ENCODE data around the gene SPA17.

DNA sequence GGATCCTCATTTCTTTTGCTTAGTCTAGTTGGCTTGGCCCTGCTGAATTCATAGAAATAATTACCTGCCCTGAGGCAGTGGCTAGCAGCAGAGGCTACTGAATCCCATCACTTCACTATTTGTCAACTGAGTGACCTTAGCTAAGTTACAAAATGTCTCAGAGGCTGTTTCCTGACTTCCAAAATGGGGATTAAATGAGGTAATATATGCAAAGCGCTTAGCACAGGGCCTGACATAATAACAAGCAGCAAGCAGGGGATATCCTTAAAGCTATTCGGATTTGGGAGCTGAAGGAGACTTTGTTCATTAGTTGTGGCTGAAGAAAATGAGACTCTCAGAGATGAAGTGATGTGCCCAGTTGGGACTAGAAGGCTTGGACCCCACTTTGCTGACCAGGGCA lies 68.9 kb downstream of the SPA17 start:
- TF ChIP-seq, protein P1, sequence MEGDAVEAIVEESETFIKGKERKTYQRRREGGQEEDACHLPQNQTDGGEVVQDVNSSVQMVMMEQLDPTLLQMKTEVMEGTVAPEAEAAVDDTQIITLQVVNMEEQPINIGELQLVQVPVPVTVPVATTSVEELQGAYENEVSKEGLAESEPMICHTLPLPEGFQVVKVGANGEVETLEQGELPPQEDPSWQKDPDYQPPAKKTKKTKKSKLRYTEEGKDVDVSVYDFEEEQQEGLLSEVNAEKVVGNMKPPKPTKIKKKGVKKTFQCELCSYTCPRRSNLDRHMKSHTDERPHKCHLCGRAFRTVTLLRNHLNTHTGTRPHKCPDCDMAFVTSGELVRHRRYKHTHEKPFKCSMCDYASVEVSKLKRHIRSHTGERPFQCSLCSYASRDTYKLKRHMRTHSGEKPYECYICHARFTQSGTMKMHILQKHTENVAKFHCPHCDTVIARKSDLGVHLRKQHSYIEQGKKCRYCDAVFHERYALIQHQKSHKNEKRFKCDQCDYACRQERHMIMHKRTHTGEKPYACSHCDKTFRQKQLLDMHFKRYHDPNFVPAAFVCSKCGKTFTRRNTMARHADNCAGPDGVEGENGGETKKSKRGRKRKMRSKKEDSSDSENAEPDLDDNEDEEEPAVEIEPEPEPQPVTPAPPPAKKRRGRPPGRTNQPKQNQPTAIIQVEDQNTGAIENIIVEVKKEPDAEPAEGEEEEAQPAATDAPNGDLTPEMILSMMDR (conservative IDR thresholded peaks at IDR 0.05; ENCODE audit: low read depth, low read length): no peak
- TF ChIP-seq EZH2 (IDR thresholded peaks at IDR 0.05; ENCODE audit: borderline replicate concordance, low read depth, low read length, poor library complexity, severe bottlenecking): no peak

All from A673 (cell line).